Measurements from ENCODE around the gene ACER1.

ACER1 gene, protein sequence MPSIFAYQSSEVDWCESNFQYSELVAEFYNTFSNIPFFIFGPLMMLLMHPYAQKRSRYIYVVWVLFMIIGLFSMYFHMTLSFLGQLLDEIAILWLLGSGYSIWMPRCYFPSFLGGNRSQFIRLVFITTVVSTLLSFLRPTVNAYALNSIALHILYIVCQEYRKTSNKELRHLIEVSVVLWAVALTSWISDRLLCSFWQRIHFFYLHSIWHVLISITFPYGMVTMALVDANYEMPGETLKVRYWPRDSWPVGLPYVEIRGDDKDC

DNA sequence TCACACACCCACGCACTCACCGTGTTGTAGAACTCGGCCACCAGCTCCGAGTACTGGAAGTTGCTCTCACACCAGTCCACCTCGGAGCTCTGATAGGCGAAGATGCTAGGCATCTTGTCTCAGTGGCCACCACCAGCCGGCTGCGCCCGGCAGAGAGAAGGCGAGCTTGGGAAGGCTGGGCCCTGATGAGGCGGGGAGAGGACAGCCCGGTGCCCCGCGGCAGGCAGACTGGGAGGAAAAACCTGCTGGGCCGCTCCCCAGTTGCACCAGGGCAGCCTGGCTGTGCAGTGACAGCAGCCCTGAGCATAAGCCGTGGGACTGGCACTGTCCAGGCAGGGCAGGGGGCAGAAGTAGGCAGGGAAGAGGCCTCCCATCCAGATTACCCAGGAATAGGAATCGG is at the start of gene ACER1:
ACER1 (minus strand) TSS at position 174 of the 400 bp plus-strand sequence; CDS start at position 113, 61 bp downstream.
- no peaks in the 10 kb centered on the region for H3K9me3 ChIP-seq (ENCODE audit: severe bottlenecking)
- no peaks in the 10 kb centered on the region for H3K36me3 ChIP-seq (ENCODE audit: low read depth)

GRCh38 chr19:6383188-6383587 is 49.8 kb upstream of the ACER1 start:
- Histone ChIP-seq H3K4me3 (ENCODE audit: severe bottlenecking) (no peak overlapping the region), H3K27ac (ENCODE audit: poor library complexity, severe bottlenecking) (no peak overlapping the region), H3K4me1 (ENCODE audit: insufficient read depth, poor library complexity, severe bottlenecking) (no peaks in the 10 kb centered on the region), H3K36me3 (ENCODE audit: low read depth) (peaks cover 72% of the 10 kb centered on the region), H3K27me3 (ENCODE audit: insufficient read depth, poor library complexity, severe bottlenecking) (no peaks in the 10 kb centered on the region), H3K9me3 (ENCODE audit: severe bottlenecking) (no peaks in the 10 kb centered on the region)
- DNase-seq (ENCODE audit: low spot score) = no peak
- no peak for ATAC-seq (ENCODE audit: low read depth)
- no peak for TF ChIP-seq CTCF (IDR thresholded peaks at IDR 0.05; ENCODE audit: poor library complexity, severe bottlenecking)

More for the DNA sequence above, at the start of gene ACER1:
- Histone ChIP-seq H3K27ac (ENCODE audit: poor library complexity, severe bottlenecking) (no peak within 1 kb of the TSS), H3K4me3 (ENCODE audit: severe bottlenecking) (no peak within 1 kb of the TSS), H3K4me1 (ENCODE audit: insufficient read depth, poor library complexity, severe bottlenecking) (no peaks in the 10 kb centered on the region), H3K27me3 (ENCODE audit: insufficient read depth, poor library complexity, severe bottlenecking) (no peaks in the 10 kb centered on the region)
- no peak for ATAC-seq (ENCODE audit: low read depth)
- no peak for DNase-seq (ENCODE audit: low spot score)
- TF ChIP-seq CTCF (IDR thresholded peaks at IDR 0.05; ENCODE audit: poor library complexity, severe bottlenecking) = no peak

DNA sequence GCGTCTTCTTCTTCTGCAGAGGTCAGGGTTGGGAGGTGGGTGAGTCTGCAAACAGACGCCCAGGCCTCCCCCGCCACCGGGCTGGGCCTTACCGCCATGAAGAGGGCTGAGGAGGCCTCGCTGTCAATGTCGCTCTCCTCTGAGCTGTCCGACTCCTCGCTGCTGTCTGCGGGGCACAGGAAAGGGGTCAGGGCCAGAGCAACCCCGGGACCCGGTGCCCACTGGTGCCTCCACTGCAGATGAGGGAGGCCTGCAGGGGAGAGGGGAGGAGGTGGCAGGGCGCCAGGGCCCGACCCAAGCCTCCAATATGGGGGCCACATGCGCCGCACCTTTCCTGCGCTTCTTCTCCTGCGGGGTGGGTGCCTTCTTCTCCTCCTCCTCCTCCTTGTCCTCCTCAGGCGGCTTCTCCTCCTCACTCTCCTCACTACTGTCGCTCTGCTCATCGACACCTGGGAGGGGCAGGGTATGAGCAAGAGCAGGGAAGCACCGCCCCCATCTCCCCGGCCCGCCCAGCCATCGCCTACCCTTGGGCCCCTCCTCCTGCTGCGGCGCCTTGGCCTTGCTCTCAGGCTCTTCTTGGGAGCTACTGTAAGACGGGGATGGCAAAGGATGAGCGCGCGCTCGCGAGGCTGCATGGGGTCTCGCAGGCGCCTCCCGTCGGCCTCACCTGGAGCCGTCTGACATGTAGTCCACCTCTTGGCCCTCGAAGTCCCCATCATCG is 47.8 kb upstream of the ACER1 start:
- Histone ChIP-seq H3K9me3 (ENCODE audit: severe bottlenecking) (no peaks in the 10 kb centered on the region), H3K27ac (ENCODE audit: poor library complexity, severe bottlenecking) (no peak overlapping the region), H3K36me3 (ENCODE audit: low read depth) (peaks cover 56% of the 10 kb centered on the region), H3K27me3 (ENCODE audit: insufficient read depth, poor library complexity, severe bottlenecking) (no peaks in the 10 kb centered on the region), H3K4me1 (ENCODE audit: insufficient read depth, poor library complexity, severe bottlenecking) (no peaks in the 10 kb centered on the region), H3K4me3 (ENCODE audit: severe bottlenecking) (no peak overlapping the region)
- ATAC-seq (ENCODE audit: low read depth) (no peak), DNase-seq (ENCODE audit: low spot score) (no peak)
- no peak for TF ChIP-seq CTCF (IDR thresholded peaks at IDR 0.05; ENCODE audit: poor library complexity, severe bottlenecking)

GRCh38 chr19:6379744-6380143 is 46.3 kb upstream of the ACER1 start:
- Histone ChIP-seq H3K36me3 (ENCODE audit: low read depth) (peaks cover 46% of the 10 kb centered on the region), H3K4me1 (ENCODE audit: insufficient read depth, poor library complexity, severe bottlenecking) (no peaks in the 10 kb centered on the region), H3K27ac (ENCODE audit: poor library complexity, severe bottlenecking) (no peak overlapping the region), H3K27me3 (ENCODE audit: insufficient read depth, poor library complexity, severe bottlenecking) (no peaks in the 10 kb centered on the region), H3K9me3 (ENCODE audit: severe bottlenecking) (no peaks in the 10 kb centered on the region), H3K4me3 (ENCODE audit: severe bottlenecking) (no peak overlapping the region)
- ATAC-seq (ENCODE audit: low read depth) (no peak), DNase-seq (ENCODE audit: low spot score) (no peak)
- no peak for TF ChIP-seq CTCF (IDR thresholded peaks at IDR 0.05; ENCODE audit: poor library complexity, severe bottlenecking)

GRCh38 chr19:6378486-6378885 is 45.1 kb upstream of the ACER1 start:
- Histone ChIP-seq H3K4me1 (ENCODE audit: insufficient read depth, poor library complexity, severe bottlenecking) (no peaks in the 10 kb centered on the region), H3K27me3 (ENCODE audit: insufficient read depth, poor library complexity, severe bottlenecking) (no peaks in the 10 kb centered on the region), H3K4me3 (ENCODE audit: severe bottlenecking) (no peak overlapping the region), H3K9me3 (ENCODE audit: severe bottlenecking) (no peaks in the 10 kb centered on the region), H3K27ac (ENCODE audit: poor library complexity, severe bottlenecking) (no peak overlapping the region), H3K36me3 (ENCODE audit: low read depth) (peaks cover 37% of the 10 kb centered on the region)
- DNase-seq (ENCODE audit: low spot score) (no peak), ATAC-seq (ENCODE audit: low read depth) (no peak)
- no peak for TF ChIP-seq CTCF (IDR thresholded peaks at IDR 0.05; ENCODE audit: poor library complexity, severe bottlenecking)

Data from RWPE2 (cell line).